ACC112 (cell line): ENCODE measurements around the gene ATF5.
"Not testable (repeated sequence)": the region's sequence is repeated elsewhere in the genome, so short reads cannot be mapped to it uniquely, and the experiment has no call there.

Experiments
- H2AFZ ChIP-seq: fragments of 200-600 bp; sonication (generic); one replicate; pipeline ENCODE4 v1.6.0; 2017; ENCODE audit warnings: antibody characterized with exemption, low read length; ENCODE audit not compliant: unreplicated experiment
- H3K27ac ChIP-seq: fragments of 200-600 bp; sonication (generic); 2 replicates; pipeline ENCODE4 v1.5.1; 2014; ENCODE audit warnings: low read depth, mild to moderate bottlenecking, antibody characterized with exemption, low read length, moderate library complexity
- H3K27me3 ChIP-seq: fragments of 200-600 bp; sonication (generic); 2 replicates; pipeline ENCODE4 v1.6.1; 2014; ENCODE audit warnings: mild to moderate bottlenecking, antibody characterized with exemption, low read length, moderate library complexity, mixed read lengths; ENCODE audit not compliant: insufficient read depth
- H3K36me3 ChIP-seq: fragments of 200-600 bp; sonication (generic); 2 replicates; pipeline ENCODE4 v1.6.1; 2016; ENCODE audit warnings: mild to moderate bottlenecking, antibody characterized with exemption, low read length, moderate library complexity, mixed read lengths; ENCODE audit not compliant: insufficient read depth
- H3K4me1 ChIP-seq: fragments of 200-600 bp; sonication (generic); one replicate; pipeline ENCODE4 v1.6.1; 2016; ENCODE audit warnings: low read length, mixed read lengths; ENCODE audit not compliant: insufficient read depth, unreplicated experiment, control insufficient read depth
- H3K4me3 ChIP-seq: fragments of 200-600 bp; sonication (generic); 2 replicates; pipeline ENCODE4 v1.5.1; 2014; ENCODE audit warnings: mild to moderate bottlenecking, low read depth, low read length
- H3K79me2 ChIP-seq: fragments of 200-600 bp; sonication (generic); one replicate; pipeline ENCODE4 v1.6.0; 2016; ENCODE audit warnings: low read length; ENCODE audit not compliant: control insufficient read depth, unreplicated experiment, insufficient read depth

The ATF5 gene

DNA sequence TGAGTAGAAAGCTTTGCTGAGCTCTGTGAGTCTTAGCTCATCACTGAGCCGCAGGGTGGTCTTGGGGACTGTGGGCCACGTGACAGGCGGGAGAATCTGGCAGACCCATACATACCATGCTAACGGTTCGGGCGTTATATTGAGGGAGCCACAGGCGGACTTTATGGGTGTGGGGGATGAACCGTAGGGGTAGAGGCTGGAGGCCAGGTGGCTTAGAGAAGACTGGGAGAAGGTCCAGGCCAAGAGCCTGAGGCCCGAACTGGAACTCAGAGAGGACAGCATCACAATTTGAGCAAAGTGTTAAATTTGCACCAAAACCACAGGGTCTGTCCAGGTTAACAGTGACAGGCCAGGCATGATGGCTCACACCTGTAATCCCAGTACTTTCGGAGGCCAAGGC, 15.3 kb upstream of the ATF5 start:
- Histone ChIP-seq H3K36me3 (no peaks in the 10 kb centered on the region), H3K4me3 (no peak overlapping the region), H3K27me3 (no peaks in the 10 kb centered on the region), H2AFZ (no peak overlapping the region), H3K4me1 (peaks cover 4% of the 10 kb centered on the region), H3K79me2 (peaks cover 27% of the 10 kb centered on the region), H3K27ac (no peak overlapping the region)

DNA sequence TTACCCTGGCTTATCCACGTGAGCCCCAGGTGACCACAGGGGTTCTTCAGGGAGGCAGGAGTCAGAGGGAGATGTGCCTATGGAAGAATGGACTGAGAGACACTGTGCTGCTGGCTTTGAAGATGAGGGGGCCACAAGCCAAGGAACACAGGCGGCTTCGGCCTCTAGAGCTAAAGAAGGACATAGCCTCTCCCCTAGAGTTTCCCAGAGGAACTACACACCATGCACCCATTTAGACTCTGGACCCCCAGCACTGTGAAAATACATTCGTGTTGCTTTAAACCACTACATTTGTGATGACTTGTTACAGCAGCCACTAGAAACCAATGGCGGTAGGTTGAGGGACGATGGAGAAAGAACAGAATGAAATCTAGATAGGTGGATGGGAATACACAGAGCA, 13.7 kb upstream of the ATF5 start:
- Histone ChIP-seq H2AFZ (no peak overlapping the region), H3K79me2 (peaks cover 38% of the 10 kb centered on the region), H3K27ac (no peak overlapping the region), H3K27me3 (no peaks in the 10 kb centered on the region), H3K36me3 (no peaks in the 10 kb centered on the region), H3K4me3 (no peak overlapping the region), H3K4me1 (peaks cover 4% of the 10 kb centered on the region)

- no peaks in the 10 kb centered on the region for H3K27me3 ChIP-seq
- peaks cover 52% of the 10 kb centered on the region for H3K79me2 ChIP-seq
- no peak overlapping the region for H3K4me3 ChIP-seq
- no peak overlapping the region for H3K27ac ChIP-seq
- H2AFZ ChIP-seq = no peak overlapping the region
- H3K36me3 ChIP-seq = no peaks in the 10 kb centered on the region
- peaks cover 3% of the 10 kb centered on the region for H3K4me1 ChIP-seq
These were observed 11.9 kb upstream of the ATF5 start for GRCh38 chr19:49916839-49917733.

DNA sequence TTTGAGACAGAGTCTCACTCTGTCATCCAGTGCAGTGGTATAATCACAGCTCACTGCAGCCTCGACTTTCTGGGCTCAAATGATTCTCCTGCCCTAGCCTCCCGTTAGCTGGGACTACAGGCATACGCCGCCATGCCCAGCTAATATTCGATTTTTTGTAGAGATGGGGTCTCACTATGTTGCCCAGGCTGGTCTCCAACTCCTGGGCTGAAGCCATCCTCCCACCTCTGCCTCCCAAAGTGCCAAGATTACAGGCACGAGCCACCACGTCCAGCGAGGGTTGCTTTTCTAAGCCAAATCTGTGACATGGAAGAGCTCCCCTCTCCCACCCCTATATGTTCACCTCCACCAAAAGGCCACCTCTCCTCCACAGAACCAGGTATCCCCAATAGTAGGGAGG, 10.9 kb upstream of the ATF5 start:
- Histone ChIP-seq H2AFZ (no peak overlapping the region), H3K27ac (no peak overlapping the region), H3K4me3 (no peak overlapping the region), H3K79me2 (peaks cover 60% of the 10 kb centered on the region), H3K36me3 (no peaks in the 10 kb centered on the region), H3K4me1 (peaks cover 12% of the 10 kb centered on the region), H3K27me3 (no peaks in the 10 kb centered on the region)

DNA sequence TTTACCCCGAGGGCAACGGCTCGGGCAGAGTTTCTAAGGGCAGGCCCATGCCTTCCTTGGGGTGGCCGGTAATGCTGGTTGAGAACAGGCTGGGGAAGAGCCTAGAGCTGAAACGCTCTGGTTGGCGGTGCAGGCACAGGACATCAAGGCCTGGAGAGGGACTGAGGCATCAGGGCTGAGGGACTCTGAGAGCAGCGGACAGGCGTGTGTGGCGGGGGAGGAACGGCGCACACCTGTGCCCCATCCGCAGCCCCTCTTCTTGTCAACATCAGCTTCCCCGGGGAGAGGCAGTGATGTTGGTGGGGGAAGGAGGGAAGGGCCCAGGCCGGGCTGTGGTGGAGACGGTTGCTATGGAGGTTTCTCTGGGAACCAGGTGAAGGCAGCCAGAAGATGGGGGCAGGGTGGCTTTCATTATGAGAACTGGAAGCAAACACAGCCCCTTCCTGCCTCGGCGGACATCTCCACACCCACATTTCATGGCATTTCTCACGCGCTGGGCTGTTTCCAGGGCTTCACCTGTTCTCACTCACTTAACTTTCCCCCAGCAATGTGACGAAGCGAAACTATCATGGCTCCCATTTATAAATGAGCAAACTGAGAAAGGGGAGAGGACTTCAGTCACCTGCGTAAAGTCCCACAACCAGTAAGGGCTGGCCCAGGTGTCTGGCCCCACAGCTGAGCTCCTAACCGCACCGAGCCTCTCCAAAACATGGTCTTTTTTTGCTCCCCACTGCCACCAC, 8.2 kb upstream of the ATF5 start:
- H3K4me3 ChIP-seq = no peak overlapping the region

GRCh38 chr19:49921871-49922795, 6.9 kb upstream of the ATF5 start:
- Histone ChIP-seq H3K4me3 (no peak overlapping the region), H3K79me2 (peaks cover 80% of the 10 kb centered on the region), H3K36me3 (peaks cover 5% of the 10 kb centered on the region; the same call in 1 of the 2 replicates), H3K27me3 (no peaks in the 10 kb centered on the region), H3K27ac (peak overlapping the region; percentile 61; the same call in 1 of the 2 replicates), H3K4me1 (peaks cover 19% of the 10 kb centered on the region), H2AFZ (no peak overlapping the region)

More for the DNA sequence above, 8.2 kb upstream of the ATF5 start:
- H3K36me3 ChIP-seq = peaks cover 4% of the 10 kb centered on the region; the same call in 1 of the 2 replicates
- H3K79me2 ChIP-seq = peaks cover 78% of the 10 kb centered on the region
- no peaks in the 10 kb centered on the region for H3K27me3 ChIP-seq
- H3K4me1 ChIP-seq = peaks cover 17% of the 10 kb centered on the region
- H3K27ac ChIP-seq = no peak overlapping the region
- H2AFZ ChIP-seq = no peak overlapping the region

- Histone ChIP-seq H3K36me3 (peaks cover 11% of the 10 kb centered on the region; the same call in 1 of the 2 replicates), H3K4me3 (no peak overlapping the region), H2AFZ (no peak overlapping the region), H3K27ac (no peak overlapping the region), H3K27me3 (no peaks in the 10 kb centered on the region), H3K4me1 (peaks cover 28% of the 10 kb centered on the region), H3K79me2 (peaks cover 85% of the 10 kb centered on the region)
These were observed 5.7 kb upstream of the ATF5 start for GRCh38 chr19:49923055-49924003.

GRCh38 chr19:49924004-49924880, 4.8 kb upstream of the ATF5 start:
- H3K27ac ChIP-seq = no peak overlapping the region
- H3K36me3 ChIP-seq = peaks cover 11% of the 10 kb centered on the region; the same call in 1 of the 2 replicates
- peaks cover 87% of the 10 kb centered on the region for H3K79me2 ChIP-seq
- H3K4me1 ChIP-seq = peaks cover 28% of the 10 kb centered on the region
- no peaks in the 10 kb centered on the region for H3K27me3 ChIP-seq
- H3K4me3 ChIP-seq = no peak overlapping the region
- H2AFZ ChIP-seq = no peak overlapping the region

DNA sequence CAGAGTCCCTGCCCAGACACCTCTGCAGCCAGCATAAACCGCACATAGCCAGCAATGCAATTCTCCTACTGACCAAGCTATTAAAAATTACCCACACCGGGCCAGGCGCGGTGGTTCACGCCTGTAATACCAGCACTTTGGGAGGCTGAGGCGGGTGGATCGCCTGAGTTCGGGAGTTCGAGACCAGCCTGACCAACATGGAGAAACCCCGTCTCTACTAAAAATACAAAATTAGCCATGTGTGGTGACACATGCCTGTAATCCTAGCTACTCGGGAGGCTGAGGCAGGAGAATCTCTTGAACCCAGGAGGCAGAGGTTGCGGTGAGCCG, 4.2 kb upstream of the ATF5 start:
- not testable (repeated sequence) for H3K4me3 ChIP-seq, H3K27ac ChIP-seq, H2AFZ ChIP-seq, H3K27me3 ChIP-seq
- Histone ChIP-seq H3K36me3 (peaks cover 11% of the 10 kb centered on the region; the same call in 1 of the 2 replicates), H3K4me1 (peaks cover 28% of the 10 kb centered on the region), H3K79me2 (peaks cover 81% of the 10 kb centered on the region)
